Smooth muscle cell (in vitro differentiated cells): Measurements from ENCODE around the gene FAM3C. TPM values are rescaled to one million over a fixed set of nuclear protein-coding genes. Genes with fewer than 3 reads are reported as not detected.

Source experiments
- DNase-seq: peaks from one replicate; lab custom pipeline; 2025; ENCODE audit not compliant: unreplicated experiment; lab: John Stamatoyannopoulos, UW
- H2AFZ ChIP-seq: fragments of 200-600 bp; sonication (generic); 2 replicates; pipeline ENCODE4 v1.6.0; 2016; ENCODE audit warnings: antibody characterized with exemption, low read depth, mild to moderate bottlenecking
- H3F3A ChIP-seq: fragments of 200-600 bp; sonication (generic); 2 replicates; pipeline ENCODE4 v1.6.0; 2017; ENCODE audit warnings: antibody characterized with exemption, low read depth
- H3K27ac ChIP-seq: fragments of 200-600 bp; sonication (generic); 2 replicates; pipeline ENCODE4 v1.5.1; 2016; ENCODE audit warnings: low read depth, mild to moderate bottlenecking
- H3K27me3 ChIP-seq: fragments of 200-600 bp; sonication (generic); 2 replicates; pipeline ENCODE4 v1.6.1; 2016; ENCODE audit warnings: low read depth, mild to moderate bottlenecking
- H3K36me3 ChIP-seq: fragments of 200-600 bp; sonication (generic); 2 replicates; pipeline ENCODE4 v1.5.1; 2016; ENCODE audit warnings: low read depth
- H3K4me1 ChIP-seq: fragments of 200-600 bp; sonication (generic); 2 replicates; pipeline ENCODE4 v1.5.1; 2016; ENCODE audit warnings: low read depth
- H3K4me2 ChIP-seq: fragments of 200-600 bp; sonication (generic); 2 replicates; pipeline ENCODE4 v1.6.0; 2016; ENCODE audit warnings: mild to moderate bottlenecking
- H3K4me3 ChIP-seq: fragments of 200-600 bp; sonication (generic); 2 replicates; pipeline ENCODE4 v1.5.1; 2016; ENCODE audit warnings: mild to moderate bottlenecking
- H3K79me2 ChIP-seq: fragments of 200-600 bp; sonication (generic); 2 replicates; pipeline ENCODE4 v1.6.0; 2016; ENCODE audit warnings: low read depth, mild to moderate bottlenecking
- H3K9ac ChIP-seq: fragments of 200-600 bp; sonication (generic); 2 replicates; pipeline ENCODE4 v1.6.0; 2016; ENCODE audit warnings: low read depth
- H3K9me3 ChIP-seq: fragments of 200-600 bp; sonication (generic); replicated peaks from 2 replicates; pipeline ENCODE4 v1.5.1; 2016; ENCODE audit warnings: low read depth
- H4K20me1 ChIP-seq: fragments of 200-600 bp; sonication (generic); 2 replicates; pipeline ENCODE4 v1.6.0; 2016; ENCODE audit warnings: low read depth
- CTCF ChIP-seq: fragments of 200-600 bp; sonication (generic); IDR thresholded peaks from 2 replicates; pipeline ENCODE4 v1.5.1; 2017; ENCODE audit warnings: borderline replicate concordance, mild to moderate bottlenecking, antibody characterized with exemption; ENCODE audit not compliant: insufficient read depth, poor library complexity, severe bottlenecking
- WGBS: methylation state at CpG from one replicate; pipeline ENCODE4 v1.1.7; 2016; ENCODE audit warnings: low lambda C conversion rate; 5-methylcytosine and 5-hydroxymethylcytosine counted together
- polyA plus RNA-seq: library from polyadenylated mRNA; unstranded; fragments of >200 nt; fragmentation: Nextera tagmentation; extraction: Ambion mirVana; gene quantifications from 2 replicates; pipeline ENCODE4 v1.2.1, GENCODE V29; 2016
- total RNA-seq: library from RNA; depleted of rRNA; stranded (reverse); fragments of >200 nt; gene quantifications from 2 replicates; pipeline ENCODE4 v1.2.3, GENCODE V29; 2014

FAM3C gene
- total and polyA plus RNA-seq, 2 experiments from 2014 or later, result 83.9 to 101 TPM

DNA sequence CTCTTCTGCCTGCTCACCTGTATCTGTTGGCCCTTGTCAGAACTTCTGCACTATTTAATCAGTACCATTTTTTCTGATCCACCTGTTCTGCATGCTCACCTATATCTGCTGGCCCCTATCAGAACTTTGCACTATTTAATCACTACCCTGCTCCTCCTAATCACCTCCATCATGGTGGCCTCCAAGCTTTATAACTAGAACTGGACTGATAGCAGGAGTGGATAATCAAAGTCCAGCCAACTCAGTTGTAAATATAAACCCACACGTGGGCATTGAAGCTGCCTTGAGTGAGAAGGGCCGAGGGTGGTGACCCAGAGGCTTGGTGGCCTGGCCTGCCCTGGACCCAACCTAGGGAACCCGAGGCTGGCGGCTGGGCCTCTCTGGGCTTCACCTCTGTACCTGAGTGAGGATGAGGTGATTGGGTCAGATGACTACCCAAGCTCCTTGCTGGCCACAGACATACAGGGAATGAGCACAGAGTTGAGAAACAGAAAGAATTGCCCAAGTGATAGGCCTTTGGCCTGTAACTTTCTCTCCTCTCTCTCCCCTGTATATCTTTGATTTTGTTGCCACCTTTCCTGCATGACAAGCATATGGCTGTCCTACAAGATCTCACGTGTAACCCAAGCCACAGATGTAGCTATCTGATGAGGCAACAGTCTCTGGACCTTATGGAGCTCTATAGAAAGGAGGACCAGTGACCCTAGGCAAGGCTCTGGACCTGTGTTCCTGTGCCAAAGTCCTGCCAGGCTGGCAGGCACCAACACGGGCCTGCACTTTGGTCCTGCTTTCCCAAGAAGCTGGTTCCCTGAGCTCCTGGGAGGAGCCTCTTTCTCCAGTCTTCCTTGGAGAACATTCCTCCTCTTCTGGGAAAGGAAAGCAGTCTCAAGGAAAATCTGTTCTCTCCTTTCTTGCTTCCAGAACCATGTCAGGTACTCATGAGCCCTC lies 23.4 kb upstream of the FAM3C start:
- Histone ChIP-seq H3K4me2 (no peak overlapping the region), H3K36me3 (no peaks in the 10 kb centered on the region), H4K20me1 (peaks cover 84% of the 10 kb centered on the region), H3K27ac (no peak overlapping the region), H3K4me1 (no peaks in the 10 kb centered on the region), H2AFZ (no peak overlapping the region), H3K27me3 (no peaks in the 10 kb centered on the region), H3K9me3 (no peaks in the 10 kb centered on the region), H3F3A (no peaks in the 10 kb centered on the region), H3K79me2 (no peaks in the 10 kb centered on the region), H3K4me3 (no peak overlapping the region), H3K9ac (no peak overlapping the region)
- WGBS, result 82% methylated on average over 6 of the region's 6 CpGs
- TF ChIP-seq CTCF, result no peak
- DNase-seq, result no peak

DNA sequence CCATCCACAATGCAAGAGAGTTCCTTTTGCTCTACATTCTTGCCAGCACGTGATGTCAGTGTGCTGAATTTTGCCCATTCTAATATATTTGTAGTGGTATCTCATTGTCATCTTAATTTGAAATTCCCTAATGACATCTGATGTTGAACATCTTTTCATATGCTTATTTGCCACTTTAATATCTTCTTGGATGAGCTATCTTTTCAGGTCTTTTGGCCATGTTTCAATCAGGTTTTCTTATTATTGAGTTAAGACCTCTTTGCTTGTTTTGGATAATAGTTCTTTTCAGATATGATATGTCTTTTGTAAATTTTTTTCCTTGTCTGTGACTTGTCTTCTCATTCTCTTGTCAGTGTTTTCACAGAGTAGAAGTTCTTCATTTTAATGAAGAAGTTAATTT lies 20.4 kb upstream of the FAM3C start:
- no peak for TF ChIP-seq CTCF
- DNase-seq, result no peak
- no peak overlapping the region for H3K27ac ChIP-seq
- no peaks in the 10 kb centered on the region for H3K9me3 ChIP-seq
- H4K20me1 ChIP-seq, result peaks cover 80% of the 10 kb centered on the region
- no peaks in the 10 kb centered on the region for H3K27me3 ChIP-seq
- no peaks in the 10 kb centered on the region for H3F3A ChIP-seq
- no peak overlapping the region for H2AFZ ChIP-seq
- H3K79me2 ChIP-seq, result no peaks in the 10 kb centered on the region
- 85% methylated on average over 1 of the region's 1 CpG for WGBS
- no peaks in the 10 kb centered on the region for H3K4me1 ChIP-seq
- no peak overlapping the region for H3K9ac ChIP-seq
- H3K36me3 ChIP-seq, result no peaks in the 10 kb centered on the region
- no peak overlapping the region for H3K4me2 ChIP-seq
- no peak overlapping the region for H3K4me3 ChIP-seq

- Histone ChIP-seq H3K9ac (no peak overlapping the region), H3K9me3 (no peaks in the 10 kb centered on the region), H3K4me3 (no peak overlapping the region), H3K27me3 (no peaks in the 10 kb centered on the region), H3K4me1 (no peaks in the 10 kb centered on the region), H4K20me1 (peaks cover 81% of the 10 kb centered on the region), H3K27ac (no peak overlapping the region), H2AFZ (no peak overlapping the region), H3K79me2 (no peaks in the 10 kb centered on the region), H3F3A (no peaks in the 10 kb centered on the region), H3K36me3 (no peaks in the 10 kb centered on the region), H3K4me2 (no peak overlapping the region)
- TF ChIP-seq CTCF, result no peak
- DNase-seq, result no peak
- 90% methylated on average over 1 of the region's 1 CpG for WGBS
Observed at GRCh38 chr7:121414436-121414835, 18.3 kb upstream of the FAM3C start.

DNA sequence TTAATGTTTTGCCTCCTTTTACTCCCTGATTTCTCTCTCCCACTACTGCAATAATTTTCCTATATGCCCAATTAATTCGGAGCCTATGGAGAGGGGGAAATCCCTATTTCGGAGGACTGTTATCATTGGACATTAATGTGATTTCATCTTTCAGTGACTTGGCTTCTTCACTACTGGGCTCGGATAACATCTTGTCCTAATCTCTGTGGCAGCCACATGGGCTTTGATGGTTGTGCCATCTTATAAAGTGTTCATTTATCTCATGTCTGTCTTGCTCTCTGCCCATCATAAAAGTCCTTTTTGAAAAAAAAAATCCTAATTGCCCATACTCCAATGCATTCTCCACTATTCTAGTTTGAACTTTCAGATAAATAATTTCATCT lies 15.5 kb upstream of the FAM3C start:
- H3F3A ChIP-seq, result no peaks in the 10 kb centered on the region
- H3K9ac ChIP-seq, result no peak overlapping the region
- H3K36me3 ChIP-seq, result no peaks in the 10 kb centered on the region
- WGBS, result 88% methylated on average over 3 of the region's 3 CpGs
- no peak for DNase-seq
- no peaks in the 10 kb centered on the region for H3K79me2 ChIP-seq
- no peak overlapping the region for H3K27ac ChIP-seq
- no peak overlapping the region for H2AFZ ChIP-seq
- H3K4me2 ChIP-seq, result no peak overlapping the region
- no peaks in the 10 kb centered on the region for H3K4me1 ChIP-seq
- H4K20me1 ChIP-seq, result peaks cover 81% of the 10 kb centered on the region
- no peaks in the 10 kb centered on the region for H3K27me3 ChIP-seq
- H3K9me3 ChIP-seq, result no peaks in the 10 kb centered on the region
- no peak for TF ChIP-seq CTCF
- H3K4me3 ChIP-seq, result no peak overlapping the region
